EL (cell line): Measurements from ENCODE around the gene DPM1.

Source experiments
- DNase-seq: peaks from one replicate; pipeline ENCODE4 v3.0.0-alpha.2; 2016

Gene DPM1

GRCh38 chr20:50892394-50892793, 65.9 kb downstream of the DPM1 start:
- no peak for DNase-seq

- no peak for DNase-seq
Measured at GRCh38 chr20:50891138-50891537, 67.2 kb downstream of the DPM1 start.

GRCh38 chr20:50887576-50887975, 70.8 kb downstream of the DPM1 start:
- no peak for DNase-seq

GRCh38 chr20:50886184-50886790, 72.0 kb downstream of the DPM1 start:
- no peak for DNase-seq

- DNase-seq, result no peak
Measured at GRCh38 chr20:50885781-50886180, 72.6 kb downstream of the DPM1 start.

GRCh38 chr20:50885068-50885467, 73.3 kb downstream of the DPM1 start:
- DNase-seq, result no peak
